Gastrocnemius medialis (tissue), 4 donors: ENCODE data around the gene GIMAP5.

Experiments
- CTCF ChIP-seq, 5 experiments: fragments of 450-650 bp in 3 of 5; fragments of 200-600 bp in 2 of 5; sonication (generic) in 2 of 5; IDR thresholded peaks in 4 of 5; conservative IDR thresholded peaks in 1 of 5; 1 replicate in 4 of 5; 2 replicates in 1 of 5; pipeline ENCODE4 v1.5.1; 2016 to 2019; ENCODE audit warnings: antibody characterized with exemption in 5 of 5, mild to moderate bottlenecking in 3 of 5, moderate library complexity in 3 of 5
- POLR2A ChIP-seq, 2 donors: fragments of 450-650 bp; IDR thresholded peaks; one replicate each; pipeline ENCODE4 v1.6.1; 2017; ENCODE audit warnings: antibody characterized with exemption in 2 of 2, mild to moderate bottlenecking in 2 of 2, moderate library complexity in 2 of 2

GRCh38 chr7:150787321-150788281 is 50.4 kb downstream of the GIMAP5 start:
- TF ChIP-seq POLR2A (IDR thresholded peaks at IDR 0.05) (no peak), CTCF (IDR thresholded peaks at IDR 0.05 in 4 of 5, conservative IDR thresholded peaks at IDR 0.05 in 1 of 5) (no peak)
